Measurements from ENCODE around the gene TYSND1. TPM values are rescaled to one million over a fixed set of nuclear protein-coding genes. Genes with fewer than 3 reads are reported as not detected.

TYSND1 gene
- polyA plus RNA-seq, 2 of the 4 experiments (the other 2 are of a cell fraction), result 10.9 to 20.7 TPM

GRCh38 chr10:70178139-70178725 lies 31.7 kb upstream of the TYSND1 start:
- CTCF ChIA-PET, result interaction anchor here (0.8 to 2.2 kb wide), 2 partner anchors 32 to 186 kb away, joined by 5 to 10 read pairs; partner anchors contain the start of gene TYSND1
- FAIRE-seq (no peak), DNase-seq (ENCODE audit: low read depth in 1 of 2, low spot score in 1 of 2) (no peak)

GRCh38 chr10:70176441-70176840 lies 29.9 kb upstream of the TYSND1 start:
- peaks cover 35% of the 10 kb centered on the region for H3K9me3 ChIP-seq
- H3K27ac ChIP-seq, result no peak overlapping the region
- no peak for FAIRE-seq
- 60% methylated on average over 6 of the region's 6 CpGs for WGBS (ENCODE audit: missing lambda C conversion rate)
- no peak for DNase-seq (ENCODE audit: low read depth in 1 of 2, low spot score in 1 of 2)
- ChIA-PET POLR2A (no interaction called here), CTCF (no interaction called here)
- no peak overlapping the region for H3K4me3 ChIP-seq
- no peak for TF ChIP-seq RFX5 (IDR thresholded peaks at IDR 0.05)
- ATAC-seq, result no peak
- no peak overlapping the region for H3K4me2 ChIP-seq
- H3K4me1 ChIP-seq, result no peaks in the 10 kb centered on the region

More at GRCh38 chr10:70178139-70178725, 31.7 kb upstream of the TYSND1 start:
- H3K9me3 ChIP-seq, result peaks cover 35% of the 10 kb centered on the region
- H3K4me3 ChIP-seq, result no peak overlapping the region
- no peak overlapping the region for H3K4me2 ChIP-seq
- no peak overlapping the region for H3K27ac ChIP-seq
- ATAC-seq, result no peak
- TF ChIP-seq E2F6 (IDR thresholded peaks at IDR 0.05; ENCODE audit: borderline replicate concordance, low read depth) (no peak), CBX8 (IDR thresholded peaks at IDR 0.05) (no peak), EP300 (IDR thresholded peaks at IDR 0.05) (no peak), FOSL2 (IDR thresholded peaks at IDR 0.05) (no peak), FOSL2 (CRISPR knock-in tag; IDR thresholded peaks at IDR 0.05) (no peak), REST (IDR thresholded peaks at IDR 0.05) (no peak), SREBF2 (IDR thresholded peaks at IDR 0.05) (no peak)
- WGBS (ENCODE audit: missing lambda C conversion rate), result 32% methylated on average over 4 of the region's 4 CpGs
- H3K4me1 ChIP-seq, result no peaks in the 10 kb centered on the region
- POLR2A ChIA-PET, result no interaction called here

- Histone ChIP-seq H3K9me3 (peaks cover 29% of the 10 kb centered on the region), H3K4me1 (0 out of 3 replicates have a peak, but pooled peaks cover 3% of the 10 kb centered on the region), H3K27ac (no peak overlapping the region), H3K4me3 (no peak overlapping the region), H3K4me2 (no peak overlapping the region)
- ATAC-seq (no peak), FAIRE-seq (no peak), DNase-seq (ENCODE audit: low read depth in 1 of 2, low spot score in 1 of 2) (no peak)
- TF ChIP-seq PBX3 (IDR thresholded peaks at IDR 0.05) (no peak), HDAC2 (IDR thresholded peaks at IDR 0.05) (no peak), CBX8 (IDR thresholded peaks at IDR 0.05) (no peak), HMGXB4 (CRISPR knock-in tag; IDR thresholded peaks at IDR 0.05; ENCODE audit: borderline replicate concordance) (no peak), NPAS2 (CRISPR knock-in tag; IDR thresholded peaks at IDR 0.05; ENCODE audit: borderline replicate concordance) (no peak), KDM5A (IDR thresholded peaks at IDR 0.05) (no peak), CEBPB (IDR thresholded peaks at IDR 0.05) (no peak), ZFP36 (IDR thresholded peaks at IDR 0.05; ENCODE audit: borderline replicate concordance, partially characterized antibody) (no peak), NR3C1 (IDR thresholded peaks at IDR 0.05) (no peak), HOXA7 (CRISPR knock-in tag; IDR thresholded peaks at IDR 0.05) (no peak), HEYL (CRISPR knock-in tag; IDR thresholded peaks at IDR 0.05) (no peak), SMC3 (IDR thresholded peaks at IDR 0.05) (no peak), RNF2 (IDR thresholded peaks at IDR 0.05; ENCODE audit: borderline replicate concordance, low read depth) (no peak), CBX2 (IDR thresholded peaks at IDR 0.05; ENCODE audit: borderline replicate concordance, low read depth) (no peak), MAZ (IDR thresholded peaks at IDR 0.05; ENCODE audit: borderline replicate concordance, low read depth, low read length) (no peak)
- ChIA-PET CTCF (interaction anchor here (1.5 to 2.0 kb wide), 2 partner anchors 189 to 212 kb away, joined by 3 to 4 read pairs; no protein-coding TSS in a partner anchor), POLR2A (no interaction called here)
- WGBS (ENCODE audit: missing lambda C conversion rate), result 77% methylated on average over 3 of the region's 3 CpGs
Measured at GRCh38 chr10:70175516-70175915, 29.0 kb upstream of the TYSND1 start.

Measured in A549 (cell line).